Measurements from ENCODE around the gene KRTAP2-3.
"Not testable (repeated sequence)": the region's sequence is repeated elsewhere in the genome, so short reads cannot be mapped to it uniquely, and the experiment has no call there.

- not testable (repeated sequence) for TF ChIP-seq CTCF, POLR2A (IDR thresholded peaks at IDR 0.05)
These were observed 23.5 kb upstream of the KRTAP2-3 start for GRCh38 chr17:41083427-41083826.
